Body of pancreas (tissue), 4 donors: ENCODE measurements around the gene NEURL4.

ENCODE experiments used
- POLR2A ChIP-seq, 3 donors: fragments of 450-650 bp; IDR thresholded peaks; one replicate each; pipeline ENCODE4 v1.6.1; 2016; ENCODE audit warnings: antibody characterized with exemption in 3 of 3, mild to moderate bottlenecking in 2 of 3
- TF ChIP-seq, protein P1 (sequence below), 7 experiments: fragments of 450-650 bp in 4 of 7; fragments of 200-600 bp in 3 of 7; sonication (generic) in 3 of 7; IDR thresholded peaks; one replicate each; pipeline ENCODE4 v1.5.1; 2016 to 2019; ENCODE audit warnings: antibody characterized with exemption in 7 of 7

DNA sequence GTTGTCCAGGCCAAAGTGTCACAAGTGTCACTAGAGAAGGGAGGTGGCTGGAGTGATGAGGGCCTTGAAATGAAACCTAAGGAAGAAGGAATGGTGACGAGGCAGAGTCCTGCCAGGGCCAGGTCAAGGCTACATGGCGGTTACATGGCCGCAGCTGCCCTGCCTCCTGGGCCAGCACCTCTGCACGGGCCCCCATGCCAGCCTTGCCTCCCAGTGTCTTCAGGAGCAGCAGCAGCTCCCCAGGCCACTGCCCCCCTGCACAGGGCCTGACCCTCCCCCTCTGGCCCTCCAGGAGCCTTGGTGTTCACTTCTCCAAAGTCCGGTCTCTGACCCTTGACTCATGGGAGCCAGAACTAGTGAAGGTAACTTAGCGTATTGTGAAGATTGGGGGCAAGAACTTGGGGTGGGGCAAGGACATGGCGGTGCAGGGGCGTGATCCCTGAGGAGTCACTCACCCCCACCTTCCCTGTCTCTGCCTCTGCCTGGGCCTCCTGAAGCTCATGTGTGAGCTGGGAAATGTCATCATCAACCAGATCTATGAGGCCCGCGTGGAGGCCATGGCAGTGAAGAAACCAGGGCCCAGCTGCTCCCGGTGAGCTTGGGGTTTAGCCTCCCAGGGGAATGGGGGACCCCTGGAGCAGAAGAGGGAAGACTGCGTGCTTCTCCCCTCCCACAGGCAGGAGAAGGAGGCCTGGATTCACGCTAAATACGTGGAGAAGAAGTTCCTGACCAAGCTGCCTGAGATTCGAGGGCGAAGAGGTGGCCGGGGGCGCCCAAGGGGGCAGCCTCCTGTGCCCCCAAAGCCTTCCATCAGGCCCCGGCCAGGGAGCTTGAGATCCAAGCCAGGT lies 18.7 kb upstream of the NEURL4 start:
- TF ChIP-seq, protein P1, sequence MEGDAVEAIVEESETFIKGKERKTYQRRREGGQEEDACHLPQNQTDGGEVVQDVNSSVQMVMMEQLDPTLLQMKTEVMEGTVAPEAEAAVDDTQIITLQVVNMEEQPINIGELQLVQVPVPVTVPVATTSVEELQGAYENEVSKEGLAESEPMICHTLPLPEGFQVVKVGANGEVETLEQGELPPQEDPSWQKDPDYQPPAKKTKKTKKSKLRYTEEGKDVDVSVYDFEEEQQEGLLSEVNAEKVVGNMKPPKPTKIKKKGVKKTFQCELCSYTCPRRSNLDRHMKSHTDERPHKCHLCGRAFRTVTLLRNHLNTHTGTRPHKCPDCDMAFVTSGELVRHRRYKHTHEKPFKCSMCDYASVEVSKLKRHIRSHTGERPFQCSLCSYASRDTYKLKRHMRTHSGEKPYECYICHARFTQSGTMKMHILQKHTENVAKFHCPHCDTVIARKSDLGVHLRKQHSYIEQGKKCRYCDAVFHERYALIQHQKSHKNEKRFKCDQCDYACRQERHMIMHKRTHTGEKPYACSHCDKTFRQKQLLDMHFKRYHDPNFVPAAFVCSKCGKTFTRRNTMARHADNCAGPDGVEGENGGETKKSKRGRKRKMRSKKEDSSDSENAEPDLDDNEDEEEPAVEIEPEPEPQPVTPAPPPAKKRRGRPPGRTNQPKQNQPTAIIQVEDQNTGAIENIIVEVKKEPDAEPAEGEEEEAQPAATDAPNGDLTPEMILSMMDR (IDR thresholded peaks at IDR 0.05): no peak
- TF ChIP-seq POLR2A (IDR thresholded peaks at IDR 0.05): no peak
